NAMALWA (cell line): ENCODE measurements around the gene FSTL4.

Experiments used
- DNase-seq: peaks from one replicate; pipeline ENCODE4 v3.0.0-alpha.2; 2015; ENCODE audit warnings: low spot score

Gene FSTL4

DNA sequence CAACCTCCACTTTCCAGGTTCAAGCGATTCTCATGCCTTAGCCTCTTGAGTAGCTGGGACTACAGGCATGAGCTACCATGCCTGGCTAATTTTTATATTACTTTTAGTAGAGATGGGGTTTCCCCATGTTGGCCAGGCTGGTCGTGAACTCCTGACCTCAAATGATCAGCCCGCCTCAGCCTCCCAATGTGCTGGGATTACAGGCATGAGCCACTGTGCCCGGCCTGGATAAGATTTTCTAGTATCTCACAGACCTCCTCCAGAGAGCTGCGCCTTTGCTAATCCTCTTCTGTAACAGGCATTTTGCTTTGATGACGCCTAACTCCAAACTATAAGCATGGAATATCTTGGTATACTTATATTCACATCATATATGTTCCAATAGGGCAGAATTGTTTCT is 99.4 kb downstream of the FSTL4 start:
- no peak for DNase-seq

- DNase-seq, result no peak
Observed at GRCh38 chr5:133511653-133512235, 100.6 kb downstream of the FSTL4 start.

GRCh38 chr5:133510634-133511262 is 101.6 kb downstream of the FSTL4 start:
- DNase-seq, result no peak

DNA sequence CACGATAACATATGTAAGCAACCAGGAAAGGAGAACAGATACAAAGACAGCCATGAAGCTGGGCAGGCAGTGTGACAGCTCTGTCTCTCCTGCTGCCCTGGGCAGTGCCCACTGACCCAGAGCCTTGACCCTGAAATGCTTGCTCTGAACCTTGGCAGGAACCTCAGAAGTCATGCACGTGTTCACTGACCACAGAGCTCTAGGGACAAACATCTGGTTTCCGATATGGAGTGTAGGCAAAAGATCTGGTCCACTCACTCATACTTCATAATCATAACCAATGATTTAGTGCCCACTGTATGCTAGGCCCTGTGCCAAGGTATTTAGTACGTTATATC is 102.6 kb downstream of the FSTL4 start:
- no peak for DNase-seq

DNA sequence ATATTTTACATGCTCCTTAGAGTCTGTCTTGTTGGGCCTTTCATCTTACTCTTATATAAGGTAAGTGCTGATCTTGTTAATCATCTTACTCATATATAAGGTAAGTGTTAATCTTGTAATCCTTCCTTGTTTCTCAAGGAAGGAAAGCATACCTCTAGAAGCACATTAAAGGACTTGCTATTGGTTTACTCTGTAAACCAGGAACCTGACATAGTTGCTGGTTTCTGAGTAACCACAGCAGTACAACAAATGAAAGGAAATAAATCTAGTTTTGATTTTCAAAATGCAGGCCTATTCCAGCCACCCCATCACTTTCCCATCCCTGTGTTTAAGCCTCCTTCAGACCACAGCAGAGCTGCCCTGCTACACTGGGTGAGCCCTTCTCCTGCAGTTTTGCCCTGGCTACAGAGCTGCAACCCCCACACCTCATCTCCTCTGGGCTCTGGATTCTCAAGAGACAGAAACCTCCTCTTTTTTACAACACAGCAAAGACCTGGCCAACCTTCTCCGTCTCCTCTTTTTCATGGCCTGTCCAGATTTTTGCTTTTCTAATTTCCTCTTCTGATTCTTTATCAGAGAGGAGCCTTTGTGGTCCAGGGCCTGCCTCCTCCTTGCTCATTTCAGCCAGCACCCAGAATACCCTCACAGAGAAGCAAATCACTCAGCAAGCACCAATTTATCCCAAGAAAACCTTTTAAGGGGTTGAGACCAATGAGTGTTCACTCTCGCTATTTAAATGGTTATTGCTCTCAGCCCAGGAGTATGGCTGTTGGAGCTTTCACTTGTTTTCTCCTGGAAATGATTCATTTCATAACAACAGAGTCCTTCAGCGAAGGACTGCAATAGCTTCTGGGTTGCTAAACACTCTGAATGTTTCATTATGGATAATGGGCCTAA is 103.2 kb downstream of the FSTL4 start:
- no peak for DNase-seq

- no peak for DNase-seq
Observed at GRCh38 chr5:133508331-133508730, 104.0 kb downstream of the FSTL4 start.

DNA sequence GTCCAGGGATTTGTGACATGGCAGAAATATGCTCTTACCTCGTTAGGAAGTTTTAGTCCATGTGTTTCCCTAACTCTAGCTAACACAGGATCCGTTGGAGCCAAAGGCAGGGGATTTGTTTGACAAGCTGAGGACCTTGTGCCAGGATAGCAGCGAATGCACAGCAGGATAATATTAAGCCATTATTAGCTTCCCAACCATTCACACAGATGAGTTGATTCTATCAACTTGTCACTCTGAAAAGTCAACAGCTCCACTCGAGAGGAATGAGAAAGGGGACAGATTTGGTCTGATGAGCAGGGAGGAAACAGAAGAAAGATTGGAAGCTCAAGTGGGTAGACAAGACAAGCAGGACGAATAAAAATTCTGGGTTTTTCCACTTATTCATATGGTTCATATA is 106.2 kb downstream of the FSTL4 start:
- no peak for DNase-seq

- no peak for DNase-seq
Observed at GRCh38 chr5:133503511-133503910, 108.8 kb downstream of the FSTL4 start.

- no peak for DNase-seq
Observed at GRCh38 chr5:133499895-133500294, 112.4 kb downstream of the FSTL4 start.

GRCh38 chr5:133497608-133498348 is 114.6 kb downstream of the FSTL4 start:
- no peak for DNase-seq

GRCh38 chr5:133496631-133497030 is 115.7 kb downstream of the FSTL4 start:
- DNase-seq, result no peak

DNA sequence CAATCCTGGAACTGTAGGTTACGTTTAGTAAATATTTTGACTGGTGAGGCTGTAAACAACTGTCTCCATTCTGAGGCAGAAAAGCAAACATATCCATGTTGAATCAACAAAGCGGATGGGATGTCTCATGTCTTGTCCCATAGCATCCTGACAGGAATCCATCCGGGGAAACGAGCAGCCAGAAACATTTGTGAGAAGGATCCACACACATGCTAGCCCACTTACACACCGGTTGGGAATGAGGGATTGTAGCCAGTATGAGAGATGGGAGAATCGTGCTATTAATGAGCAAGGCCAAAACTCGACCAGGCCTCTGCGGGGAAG is 117.5 kb downstream of the FSTL4 start:
- DNase-seq, result no peak

DNA sequence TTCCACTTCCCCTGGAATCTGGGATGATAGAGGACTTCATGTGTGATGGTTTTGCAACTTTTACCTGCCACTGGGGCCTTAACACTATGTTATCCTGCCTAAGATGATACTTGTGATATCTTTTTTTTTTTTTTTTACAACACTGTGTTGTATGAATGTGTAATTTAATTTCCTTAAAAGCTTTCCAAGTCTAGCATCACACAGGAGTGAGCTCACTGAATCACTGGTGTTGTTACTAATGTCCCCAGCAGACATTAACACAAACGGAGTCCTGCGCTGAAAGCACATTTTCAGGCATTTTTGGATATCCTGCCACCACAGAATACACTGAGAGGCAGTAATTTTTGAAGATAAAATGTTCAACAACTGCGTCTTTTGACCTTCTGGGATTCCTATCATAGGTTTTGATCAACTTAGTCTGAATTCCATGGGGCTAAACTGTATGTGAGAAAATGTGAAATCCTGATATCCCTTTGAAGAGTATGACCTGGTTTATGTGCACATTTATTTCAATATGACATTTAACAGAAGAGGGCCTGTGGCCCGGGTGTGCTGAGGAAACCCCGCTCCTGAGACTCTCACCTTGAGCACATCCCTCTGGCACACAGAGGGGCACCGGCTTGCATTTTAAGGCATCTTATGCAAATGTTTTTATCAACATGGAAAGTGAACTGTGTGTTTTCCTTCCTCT is 118.0 kb downstream of the FSTL4 start:
- DNase-seq, result no peak

DNA sequence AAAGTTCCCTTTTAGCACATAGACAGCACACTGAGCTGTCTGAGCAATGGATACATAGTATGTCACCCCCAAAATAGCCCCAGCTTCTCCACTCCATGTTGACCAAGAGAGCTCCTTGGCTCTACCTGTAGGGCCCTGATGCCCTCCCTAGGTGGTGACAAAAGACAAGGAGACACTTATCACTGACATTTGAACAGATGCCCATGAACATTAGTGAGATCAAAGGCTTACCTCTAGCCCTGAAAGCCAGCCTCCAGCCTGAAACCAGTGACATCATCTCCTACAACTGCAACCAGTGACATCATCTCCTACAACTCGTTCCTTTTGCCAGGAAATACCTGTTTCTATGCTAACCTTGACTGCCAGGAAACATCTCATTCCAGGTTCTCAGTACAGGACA is 122.7 kb downstream of the FSTL4 start:
- peak; percentile 47 for DNase-seq

- peak; percentile 4 for DNase-seq
Observed at GRCh38 chr5:133487093-133487492, 125.2 kb downstream of the FSTL4 start.

DNA sequence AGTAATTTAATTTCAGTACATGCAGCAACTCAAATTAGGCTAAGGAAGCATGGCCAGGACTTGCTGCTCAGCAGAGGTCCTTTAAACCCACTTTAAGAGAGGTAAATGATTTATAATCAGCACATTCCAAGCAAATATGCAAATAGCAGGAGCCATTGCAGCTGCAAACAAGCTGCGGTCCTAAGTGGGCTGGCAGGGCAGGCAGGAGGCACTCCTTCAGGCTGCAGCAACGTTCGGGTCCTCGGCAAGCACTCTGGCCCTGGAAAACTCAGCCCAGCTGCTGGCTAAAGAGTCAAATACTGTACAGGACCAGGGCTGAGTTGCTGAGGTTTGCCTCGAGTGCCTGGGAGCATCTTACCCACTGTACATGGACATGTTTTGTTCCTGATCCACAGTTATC is 126.9 kb downstream of the FSTL4 start:
- DNase-seq, result no peak

GRCh38 chr5:133483406-133484090 is 128.8 kb downstream of the FSTL4 start:
- DNase-seq, result no peak

GRCh38 chr5:133482028-133482427 is 130.3 kb downstream of the FSTL4 start:
- DNase-seq, result no peak

- DNase-seq, result no peak
Observed at GRCh38 chr5:133480866-133481265, 131.5 kb downstream of the FSTL4 start.

DNA sequence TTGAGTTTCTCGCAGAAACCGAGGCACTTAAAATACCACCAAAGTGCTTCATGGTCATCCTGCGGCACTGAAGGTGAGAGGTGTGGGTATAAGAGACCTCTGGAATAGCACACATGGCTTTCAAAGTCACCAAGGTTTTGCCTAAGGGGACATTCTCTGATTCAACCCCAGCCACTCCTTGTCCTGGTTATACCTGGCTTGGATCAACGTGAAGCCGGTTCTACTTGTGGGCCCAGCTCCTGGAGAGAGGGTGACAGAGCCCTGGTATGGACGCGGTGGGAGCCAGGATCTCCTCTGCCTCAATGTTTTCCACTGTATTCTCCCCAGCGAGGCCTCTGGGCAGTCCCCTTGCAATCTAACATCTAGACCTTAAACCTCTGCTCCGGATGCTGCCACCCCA is 132.0 kb downstream of the FSTL4 start:
- no peak for DNase-seq

GRCh38 chr5:133478199-133478985 is 133.9 kb downstream of the FSTL4 start:
- DNase-seq, result no peak
